ENCODE measurements around the gene COL4A6.

The COL4A6 gene

DNA sequence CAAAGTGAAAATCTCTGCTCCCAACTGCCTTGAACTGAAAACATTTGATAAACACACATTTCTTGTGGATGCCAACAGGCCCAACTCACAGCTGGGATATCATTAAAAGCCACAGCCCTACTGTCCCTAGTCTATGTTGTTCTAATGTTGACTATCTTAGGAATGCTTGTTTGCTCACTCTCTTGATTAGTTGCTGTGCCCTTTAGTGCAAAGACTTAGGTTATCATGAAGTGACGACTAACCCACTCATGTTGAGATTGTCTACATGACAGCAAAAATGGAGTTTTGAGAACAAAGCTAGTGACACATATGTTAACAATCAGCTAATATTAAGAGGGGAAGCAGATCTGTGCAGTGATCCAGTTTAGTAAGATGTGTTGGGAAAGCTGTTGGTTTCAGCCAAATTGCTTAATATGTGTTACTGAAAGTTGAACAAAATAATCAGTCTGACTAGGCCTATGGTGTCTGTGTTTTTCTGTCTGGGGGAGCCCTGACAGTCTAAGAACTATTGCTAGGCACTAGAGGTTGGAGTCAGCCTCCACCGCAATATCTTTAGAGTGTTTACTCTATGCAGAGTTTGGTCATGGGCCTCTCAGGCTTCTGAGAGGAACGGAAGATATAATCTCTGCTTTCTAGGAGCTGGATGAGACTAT lies 221.2 kb downstream of the COL4A6 start:
- no peak for DNase-seq (ENCODE audit: low read depth in 2 of 2)

DNA sequence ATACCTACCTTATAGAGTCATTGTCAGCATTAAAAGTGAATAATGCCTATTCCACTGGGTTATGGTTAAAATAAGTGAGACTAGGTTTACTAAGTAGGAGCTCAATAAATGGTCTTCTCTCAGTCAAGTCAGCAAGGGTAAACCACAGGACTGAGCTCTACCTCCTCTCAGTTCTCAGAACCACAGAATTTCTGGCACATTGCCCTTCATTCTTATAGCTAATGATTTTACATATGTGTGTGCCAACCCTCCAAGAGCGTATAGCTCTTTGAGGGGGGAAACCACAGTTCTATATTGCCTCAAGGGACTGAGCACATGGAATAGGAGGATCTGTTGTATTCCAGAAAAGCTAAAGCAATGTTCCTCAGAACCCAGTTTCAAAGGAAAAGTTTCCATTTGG lies 221.8 kb downstream of the COL4A6 start:
- DNase-seq (ENCODE audit: low read depth in 2 of 2) = no peak

DNA sequence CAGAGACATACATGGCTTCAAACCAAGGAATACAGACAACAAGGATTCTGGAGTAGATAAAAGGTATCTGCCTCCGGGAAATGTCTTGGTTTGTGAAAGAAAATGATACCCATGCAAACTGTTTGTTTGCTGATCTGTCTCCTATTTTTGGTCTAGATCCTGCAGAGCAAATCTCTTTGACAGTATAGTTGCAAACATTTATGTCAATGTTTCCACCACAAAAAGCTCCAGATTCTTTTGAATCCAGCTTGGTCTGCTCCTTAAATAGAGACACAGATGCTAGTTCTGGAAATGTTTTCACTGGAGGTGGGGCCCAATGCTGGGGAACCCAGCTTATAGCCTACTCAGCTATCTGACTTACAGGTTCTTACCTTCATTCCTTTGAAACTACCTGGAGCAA lies 226.9 kb downstream of the COL4A6 start:
- no peak for DNase-seq (ENCODE audit: low read depth in 2 of 2)

DNA sequence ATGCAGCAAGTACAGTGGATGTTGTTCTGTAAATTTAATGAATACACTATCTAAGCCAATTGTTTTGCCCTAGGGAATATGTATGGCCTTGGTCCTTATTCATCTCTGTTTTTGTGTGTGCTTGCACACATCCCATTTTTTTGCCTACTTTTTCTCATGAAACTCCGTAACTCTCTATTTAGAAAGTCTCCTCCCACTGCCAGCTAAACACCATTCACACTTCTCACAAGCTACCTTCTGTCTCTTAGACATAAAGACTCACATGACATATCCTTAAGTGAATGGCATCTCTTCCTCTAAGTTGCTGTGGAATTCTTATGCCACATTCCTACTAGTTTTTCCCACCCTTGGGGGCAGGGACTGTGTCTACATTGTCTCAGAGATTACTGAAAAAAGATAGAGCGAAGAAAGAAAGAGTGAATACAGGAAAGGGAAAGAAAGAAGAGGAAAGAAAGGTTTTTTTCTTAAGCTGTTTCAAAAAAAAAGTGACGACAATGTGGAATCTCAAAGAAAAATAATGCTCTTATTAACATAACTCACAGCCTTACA lies 229.1 kb downstream of the COL4A6 start:
- no peak for DNase-seq (ENCODE audit: low read depth in 2 of 2)

DNA sequence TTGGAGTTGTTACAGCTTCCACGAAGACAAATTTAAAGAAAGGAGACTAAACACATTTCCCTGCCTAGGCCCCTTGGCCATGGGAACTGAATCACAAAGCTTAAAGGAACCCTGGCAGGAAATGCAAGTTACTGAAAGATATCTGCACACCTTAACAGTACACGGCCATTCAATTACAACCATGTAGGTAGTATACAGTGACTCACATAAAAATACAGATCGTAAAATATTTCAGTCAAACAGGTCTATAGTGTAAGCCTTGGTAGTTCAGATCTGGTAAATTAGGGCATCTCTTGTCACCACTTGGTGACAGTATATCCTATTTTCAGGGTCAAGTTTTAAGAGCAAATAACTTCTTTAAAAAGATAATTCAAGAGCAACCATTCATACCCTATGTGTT lies 234.7 kb downstream of the COL4A6 start:
- no peak for DNase-seq (ENCODE audit: low read depth in 2 of 2)

DNA sequence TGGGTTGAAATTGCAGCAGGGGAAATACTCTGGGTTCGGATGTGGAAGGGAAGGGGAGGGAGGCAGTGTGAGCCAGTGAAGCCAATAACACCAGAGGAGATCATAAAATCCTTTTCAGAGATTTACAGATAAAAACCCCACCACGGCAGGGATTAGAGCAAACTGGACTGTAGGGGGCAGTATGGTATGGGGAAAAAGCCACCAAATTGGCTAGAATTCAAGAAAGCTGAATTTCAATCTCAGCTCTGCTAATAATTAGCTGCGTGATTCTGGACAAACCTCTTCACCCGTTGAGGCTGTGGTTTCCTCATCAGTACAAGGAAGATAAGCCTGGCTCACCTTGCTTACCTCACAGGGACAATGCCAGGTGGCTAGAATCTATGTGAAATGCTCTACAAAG lies 238.5 kb downstream of the COL4A6 start:
- DNase-seq (ENCODE audit: low read depth in 2 of 2) = no peak

DNA sequence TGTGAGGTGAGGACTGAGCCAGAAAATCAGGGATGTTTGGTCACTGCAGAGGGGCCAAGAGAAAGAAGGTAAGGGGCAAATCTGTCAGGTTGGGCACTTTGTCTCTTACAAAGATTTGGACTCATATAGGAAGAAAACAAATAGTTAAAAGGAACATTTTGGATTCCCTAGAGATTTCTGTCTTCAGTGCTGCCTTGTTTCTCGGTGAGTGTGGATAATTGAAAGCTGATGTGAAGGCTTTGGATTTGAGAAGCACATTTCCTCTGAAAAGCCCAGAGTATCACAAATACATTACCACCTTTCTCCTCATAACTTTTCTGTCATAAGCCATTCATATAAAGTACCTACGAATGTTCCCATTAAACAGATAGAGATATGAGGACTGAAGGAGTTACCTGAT lies 239.2 kb downstream of the COL4A6 start:
- no peak for DNase-seq (ENCODE audit: low read depth in 2 of 2)

DNA sequence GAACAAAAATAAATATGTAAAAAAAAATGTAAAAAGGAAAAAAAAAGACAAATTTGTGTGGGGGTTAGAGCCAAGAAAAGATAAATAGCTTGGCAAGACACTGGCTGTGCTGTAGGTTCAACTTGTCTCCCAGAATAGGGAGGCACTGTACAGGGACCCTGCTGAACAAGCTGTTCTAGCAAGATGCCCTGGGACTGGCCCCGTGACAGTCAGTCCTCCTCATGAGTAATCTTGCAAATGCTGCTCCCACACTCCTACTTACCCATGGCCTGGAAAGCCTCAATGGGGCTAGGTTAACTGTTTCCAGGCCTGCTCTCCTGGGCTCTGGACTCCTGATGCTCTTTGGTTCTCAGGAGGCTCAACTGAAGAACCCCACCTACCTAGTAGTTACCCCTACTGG lies 239.8 kb downstream of the COL4A6 start:
- no peak for DNase-seq (ENCODE audit: low read depth in 2 of 2)

DNA sequence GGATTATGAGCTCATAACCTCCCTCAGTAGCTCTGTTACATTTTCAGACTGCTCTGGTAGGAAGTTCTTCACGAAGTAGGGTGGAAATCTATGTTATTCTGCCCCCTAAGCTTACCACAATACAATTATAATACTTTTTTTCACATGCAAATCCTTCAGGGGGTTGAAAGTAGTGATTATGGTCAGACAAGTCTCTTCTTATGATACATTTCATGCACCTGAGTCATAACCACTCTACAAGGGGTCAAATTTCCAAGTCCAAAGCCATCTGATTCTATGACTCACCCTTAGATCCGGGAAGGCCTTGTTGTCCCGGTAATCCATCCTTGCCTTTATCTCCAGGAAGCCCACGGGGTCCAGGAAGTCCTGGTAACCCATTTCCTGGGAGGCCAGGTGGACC lies 251.4 kb downstream of the COL4A6 start:
- no peak for DNase-seq (ENCODE audit: low read depth in 2 of 2)

DNA sequence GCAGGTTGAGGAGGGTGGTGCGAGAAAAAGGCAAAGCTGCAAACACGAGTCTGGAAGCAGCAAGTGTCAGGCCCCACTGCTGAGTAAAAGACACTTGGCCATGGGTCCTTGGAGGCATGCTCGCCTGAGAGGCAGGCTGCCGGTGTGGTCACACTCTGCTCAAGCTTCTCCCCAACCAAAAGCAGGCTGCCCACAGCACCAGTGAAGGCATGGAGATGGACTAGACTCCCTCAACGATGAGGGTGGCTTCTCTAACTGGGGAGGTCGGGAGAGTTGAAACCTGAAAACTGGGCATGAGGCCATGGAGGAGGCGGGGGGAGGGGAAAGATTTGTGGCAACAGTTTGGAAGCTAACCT lies 260.1 kb downstream of the COL4A6 start:
- no peak for DNase-seq (ENCODE audit: low read depth in 2 of 2)

DNA sequence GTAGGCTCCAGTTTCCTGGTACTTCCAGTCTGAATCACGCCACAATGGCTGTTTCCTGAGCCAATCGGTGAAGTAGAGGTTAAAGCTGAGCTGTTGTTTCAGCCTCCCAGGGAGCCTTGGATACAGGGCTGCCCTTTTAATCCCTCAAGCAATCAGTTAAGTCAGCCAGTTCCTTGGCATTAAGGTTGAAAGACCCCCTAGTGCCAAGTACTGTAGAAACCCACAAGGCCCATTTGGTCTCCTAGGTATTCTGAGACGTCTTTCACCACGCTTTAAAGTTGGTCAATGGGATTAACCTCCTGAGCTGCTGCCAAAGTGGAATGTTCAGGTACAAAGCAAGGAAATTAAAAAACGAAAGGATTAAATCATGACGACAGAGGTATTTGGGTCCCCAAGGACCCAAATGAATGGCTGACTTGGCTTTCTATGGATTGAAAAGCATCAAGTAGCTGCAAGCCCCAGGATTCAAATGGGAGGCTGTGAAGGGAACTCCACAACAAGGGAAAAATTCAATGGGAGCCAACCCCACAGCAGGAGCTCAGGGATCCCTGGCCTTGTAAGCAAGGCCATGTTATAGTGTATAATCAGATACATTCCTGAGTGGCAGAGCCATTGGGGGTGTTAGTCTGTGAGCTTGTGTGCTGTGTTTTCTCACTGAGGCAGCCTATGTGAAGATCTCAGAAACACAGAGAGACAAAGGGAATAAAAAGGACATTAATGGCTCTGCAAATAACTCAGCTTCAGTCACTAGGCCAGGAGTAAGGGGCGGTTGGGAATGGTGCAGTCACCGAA lies 260.7 kb downstream of the COL4A6 start:
- DNase-seq (ENCODE audit: low read depth in 2 of 2) = no peak

DNA sequence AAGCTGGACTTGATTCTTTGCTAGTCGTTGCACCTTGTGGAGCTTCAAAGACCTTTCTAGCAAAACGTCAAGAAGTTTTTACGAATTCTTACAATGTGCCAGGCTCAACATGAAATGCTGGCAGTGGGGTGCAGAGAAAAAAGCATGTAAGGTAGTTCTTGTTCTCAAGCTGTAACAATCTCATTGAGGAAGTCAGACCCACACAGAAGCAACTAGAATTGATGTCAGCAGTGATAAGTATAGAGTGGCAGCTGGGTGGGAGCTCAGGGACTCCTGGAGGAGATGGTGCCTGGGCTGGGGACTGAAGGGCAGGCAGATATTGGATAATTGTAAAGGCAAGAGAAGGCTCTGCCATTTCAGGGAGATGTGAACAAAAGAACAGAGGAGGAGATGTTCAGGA lies 264.3 kb downstream of the COL4A6 start:
- no peak for DNase-seq (ENCODE audit: low read depth in 2 of 2)

DNA sequence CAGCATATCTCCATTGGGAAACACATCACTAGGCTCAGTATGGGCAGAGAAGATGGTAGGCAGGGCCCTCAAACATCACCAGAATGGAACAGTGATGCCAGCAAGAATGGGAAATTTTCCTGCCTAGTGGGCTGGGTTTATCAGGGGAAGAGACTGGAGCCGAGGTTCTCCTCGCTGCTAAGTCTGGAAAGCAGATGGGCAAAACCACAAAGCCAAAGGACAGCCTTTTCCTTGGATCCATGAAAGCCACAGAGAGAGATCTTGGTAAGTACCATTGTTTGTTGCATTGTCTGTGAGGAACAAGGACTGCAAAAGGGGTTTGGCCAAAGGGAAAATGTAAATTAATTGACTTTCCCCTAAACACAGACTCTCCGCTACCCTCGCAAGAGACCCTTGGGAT lies 266.6 kb downstream of the COL4A6 start:
- no peak for DNase-seq (ENCODE audit: low read depth in 2 of 2)

DNA sequence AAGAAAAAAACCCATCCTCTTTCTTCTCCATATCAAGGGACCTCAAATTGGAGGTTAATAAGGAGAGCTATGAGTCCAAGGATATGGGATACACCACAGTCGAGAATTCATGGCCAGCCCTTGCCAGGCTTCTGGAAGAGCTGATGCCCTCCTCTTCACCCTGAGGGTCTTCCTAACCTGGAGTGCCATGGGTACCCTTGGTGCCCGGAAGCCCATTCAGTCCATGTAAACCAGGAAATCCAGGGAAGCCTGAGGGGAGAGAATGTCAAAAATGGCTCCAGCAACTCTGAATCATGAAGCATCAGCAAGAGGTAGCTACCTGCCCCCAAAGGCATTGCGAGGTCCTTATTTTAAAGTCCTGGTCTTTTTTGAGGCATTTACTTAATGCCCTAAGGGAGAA lies 268.5 kb downstream of the COL4A6 start:
- DNase-seq (ENCODE audit: low read depth in 2 of 2) = no peak

DNA sequence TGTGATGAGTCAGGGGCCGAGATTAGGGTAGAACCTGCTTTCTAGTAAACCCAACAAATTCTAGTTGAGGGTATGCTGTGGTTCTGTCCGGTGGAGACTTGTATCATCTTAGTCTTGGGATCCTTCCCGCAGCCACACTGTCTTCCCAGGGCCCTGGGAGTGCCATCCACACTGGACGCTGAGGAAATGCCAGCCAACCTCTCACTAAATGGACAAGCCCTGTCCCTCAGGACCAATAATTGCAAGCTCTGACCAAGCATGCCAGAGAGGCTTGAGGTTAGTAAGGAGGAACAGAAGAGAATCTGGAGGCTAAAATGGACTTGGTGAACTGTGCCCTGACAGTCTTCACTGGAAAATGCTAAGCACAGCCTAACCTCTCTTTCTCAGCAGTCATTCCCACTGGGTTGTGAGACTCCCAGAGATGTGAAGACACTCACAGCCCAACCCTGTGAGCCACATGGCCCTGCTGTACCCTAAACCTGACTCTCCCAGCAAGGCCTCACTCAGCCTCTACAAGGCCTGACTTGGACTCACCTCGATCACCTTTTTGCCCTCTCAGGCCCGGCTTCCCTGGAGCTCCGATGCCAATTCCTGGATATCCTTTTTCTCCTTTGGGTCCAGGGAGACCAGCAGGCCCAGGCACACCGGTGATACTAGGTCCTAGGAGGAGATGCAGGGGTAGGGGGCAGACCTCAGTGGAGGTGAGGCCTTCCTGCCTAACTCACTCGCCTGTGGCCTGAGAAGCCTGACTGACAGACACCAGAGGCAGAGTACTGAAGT lies 269.1 kb downstream of the COL4A6 start:
- no peak for DNase-seq (ENCODE audit: low read depth in 2 of 2)

DNA sequence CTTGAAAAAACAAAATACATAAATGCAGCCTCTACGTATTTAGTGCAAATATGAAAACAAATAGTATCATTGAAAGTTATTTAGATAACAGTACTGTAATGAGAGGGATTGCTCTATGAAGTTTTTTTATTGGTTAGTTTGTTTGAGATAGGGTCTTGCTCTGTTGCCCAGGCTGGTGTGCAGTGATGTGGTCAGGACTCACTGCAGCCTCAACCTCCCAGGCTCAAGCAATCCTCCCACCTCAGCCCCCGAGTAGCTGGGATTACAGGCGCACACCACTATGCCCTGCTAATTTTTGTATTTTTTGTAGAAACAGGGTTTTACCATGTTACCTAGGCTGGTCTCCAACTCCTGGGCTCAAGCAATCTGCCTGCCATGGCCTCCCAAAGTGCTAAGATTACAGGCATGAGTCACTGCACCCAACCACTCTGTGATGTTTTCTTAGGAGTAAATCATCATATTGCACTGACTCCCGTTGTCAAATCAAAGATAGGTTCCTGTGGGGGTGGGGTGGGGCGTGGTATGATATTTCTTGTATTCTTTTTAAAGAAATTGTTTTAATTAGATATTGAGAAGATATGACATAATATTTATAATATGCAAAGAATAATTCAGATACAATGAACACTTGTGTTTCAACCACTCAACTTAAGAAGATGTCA lies 270.9 kb downstream of the COL4A6 start:
- DNase-seq (ENCODE audit: low read depth in 2 of 2) = no peak

DNA sequence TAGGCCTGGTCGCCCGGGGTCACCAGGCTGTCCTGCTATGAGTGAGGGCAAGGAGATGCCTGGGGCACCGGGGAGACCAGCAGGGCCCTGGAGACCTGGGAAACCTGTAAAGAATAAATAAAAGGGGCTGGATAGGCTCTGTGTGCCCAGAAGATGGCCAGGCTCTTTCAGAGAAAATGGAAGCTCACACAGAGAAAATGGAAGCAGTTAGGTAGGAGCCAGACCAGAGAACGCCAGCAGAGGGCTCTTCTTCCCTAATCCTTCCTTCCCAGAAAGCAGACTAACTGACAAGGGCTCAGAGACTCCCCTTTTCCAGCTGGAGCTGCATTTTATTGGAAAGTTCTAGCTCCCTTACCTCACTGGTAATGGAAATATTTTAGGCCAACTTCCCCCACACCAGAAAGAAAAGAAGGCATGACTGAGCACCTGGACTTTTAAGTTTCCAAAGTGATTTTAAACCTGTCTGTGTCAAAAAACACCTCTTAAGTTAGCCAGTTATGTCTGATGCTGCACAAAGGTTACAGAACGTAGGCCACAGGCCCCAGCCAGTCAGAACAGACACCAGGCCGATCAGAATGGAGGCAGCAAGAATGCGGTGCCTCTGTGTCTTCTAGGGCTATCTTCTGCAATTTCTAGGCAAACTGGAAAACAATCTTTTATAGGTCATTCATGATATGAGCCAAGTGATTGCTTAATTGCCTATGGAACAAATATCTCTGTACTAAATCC lies 272.7 kb downstream of the COL4A6 start:
- no peak for DNase-seq (ENCODE audit: low read depth in 2 of 2)

DNA sequence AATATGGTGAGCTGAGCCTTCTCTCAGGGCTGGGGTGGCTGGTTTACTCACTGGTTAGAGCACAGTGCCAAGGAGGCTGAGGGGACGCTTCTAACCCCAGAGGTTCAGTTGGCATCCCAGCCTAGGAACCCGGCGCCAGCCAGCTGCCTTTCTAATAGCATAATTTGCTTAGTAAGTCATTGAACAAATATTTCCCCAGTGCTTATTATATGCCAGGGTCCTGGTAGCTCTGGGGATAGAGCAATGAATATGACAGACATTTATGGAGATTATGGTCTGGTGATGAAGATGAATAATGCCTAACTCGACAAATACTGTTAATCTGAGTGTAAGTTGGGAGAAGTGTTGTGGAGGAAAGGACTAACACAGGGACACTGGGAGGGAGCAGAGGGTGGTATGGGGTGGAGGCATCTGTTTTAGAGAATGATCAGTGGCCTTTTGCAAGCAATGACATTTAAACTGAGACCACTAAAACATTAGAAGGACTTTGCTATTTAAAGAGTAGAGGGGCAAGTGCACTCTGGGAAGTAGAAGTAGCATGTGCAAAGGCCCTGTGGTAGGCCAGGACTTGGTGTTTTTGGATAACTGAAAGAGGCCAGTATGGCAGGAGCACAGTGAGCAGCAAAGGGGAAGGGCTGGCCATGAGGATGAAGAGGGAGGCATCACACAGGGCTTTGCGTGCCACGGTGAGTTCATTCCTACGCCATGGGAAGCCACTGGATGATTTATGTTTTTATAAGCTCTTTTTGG lies 274.7 kb downstream of the COL4A6 start:
- DNase-seq (ENCODE audit: low read depth in 2 of 2) = no peak

DNA sequence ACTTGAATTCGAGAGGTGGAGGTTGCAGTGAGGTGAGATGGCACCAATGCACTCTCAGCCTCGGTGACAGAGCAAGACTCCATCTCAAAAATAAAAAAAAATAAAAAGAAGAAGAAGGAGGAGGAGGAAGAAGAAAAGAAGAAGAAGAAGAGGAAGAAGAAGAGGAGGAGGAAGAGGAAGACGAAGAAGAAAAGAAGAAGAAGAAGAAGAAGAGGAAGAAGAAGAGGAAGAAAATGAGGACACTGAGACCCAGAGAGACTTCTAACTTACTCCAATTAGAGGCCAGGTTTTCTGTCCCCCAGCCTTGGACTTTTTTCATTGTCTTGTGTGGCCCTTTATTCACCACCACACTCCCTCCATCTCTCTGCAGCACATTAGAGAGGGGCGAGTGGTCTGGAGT lies 276.0 kb downstream of the COL4A6 start:
- no peak for DNase-seq (ENCODE audit: low read depth in 2 of 2)

DNA sequence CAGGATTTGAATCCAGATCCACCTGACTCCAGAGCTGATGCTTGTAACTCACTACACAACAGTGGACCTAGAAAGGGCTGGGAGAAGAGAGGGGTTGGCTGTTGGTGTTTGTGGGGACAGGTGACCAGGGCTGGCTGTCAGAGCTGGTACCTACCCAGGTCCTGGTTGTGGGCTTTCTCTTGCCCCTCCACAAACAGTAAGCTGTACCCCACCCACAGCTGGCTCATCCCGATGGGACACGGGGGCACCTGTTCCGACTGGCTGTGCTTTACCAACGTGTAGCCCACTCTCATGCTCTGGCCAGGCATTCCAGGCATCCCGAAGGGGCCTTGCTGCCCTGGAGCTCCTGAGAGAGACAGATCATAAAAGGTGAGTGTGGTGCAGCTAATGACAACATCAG lies 277.9 kb downstream of the COL4A6 start:
- no peak for DNase-seq (ENCODE audit: low read depth in 2 of 2)

Measured in stimulated activated CD4-positive, alpha-beta T cell treated with anti-CD3 and anti-CD28 coated beads, Interleukin-1b, Interleukin-23, amount 100 ng/mL, for 1 hour (primary cell).